Measurements from ENCODE around the gene OIT3.
"Not testable (repeated sequence)": the region's sequence is repeated elsewhere in the genome, so short reads cannot be mapped to it uniquely, and the experiment has no call there.

Gene OIT3

DNA sequence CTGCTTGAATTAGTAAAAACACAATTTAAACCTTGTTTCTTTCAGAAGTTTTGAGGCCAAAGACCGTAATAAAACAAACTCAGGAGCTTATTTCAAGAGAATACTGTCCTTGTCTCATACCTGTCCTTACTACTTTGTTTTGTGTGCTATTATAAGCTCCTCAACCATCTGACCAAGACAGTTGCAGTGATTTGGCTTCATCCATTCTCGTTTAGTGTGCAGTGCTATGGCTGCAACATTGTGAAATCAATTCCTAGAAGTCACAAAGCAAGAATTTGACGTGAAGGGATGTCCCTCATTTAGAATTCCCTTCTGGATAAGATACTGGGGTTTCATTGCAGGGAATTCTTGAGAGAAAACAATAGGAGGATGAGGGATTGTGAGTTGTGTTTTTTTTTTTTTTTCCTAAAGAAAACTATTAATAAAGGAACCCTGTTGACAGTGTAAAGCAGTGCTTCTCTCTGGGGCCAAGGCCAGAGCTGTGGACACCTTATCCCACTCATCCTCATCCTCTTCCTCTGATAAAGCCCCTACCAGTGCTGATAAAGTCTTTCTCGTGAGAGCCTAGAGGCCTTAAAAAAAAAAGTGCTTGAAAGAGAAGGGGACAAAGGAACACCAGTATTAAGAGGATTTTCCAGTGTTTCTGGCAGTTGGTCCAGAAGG lies at the start of gene OIT3:
Gene OIT3, plus strand, starts transcription at position 604 of the 663 bp plus-strand sequence. CDS start 60 bp downstream, outside the sequence.
- no peak for ATAC-seq

DNA sequence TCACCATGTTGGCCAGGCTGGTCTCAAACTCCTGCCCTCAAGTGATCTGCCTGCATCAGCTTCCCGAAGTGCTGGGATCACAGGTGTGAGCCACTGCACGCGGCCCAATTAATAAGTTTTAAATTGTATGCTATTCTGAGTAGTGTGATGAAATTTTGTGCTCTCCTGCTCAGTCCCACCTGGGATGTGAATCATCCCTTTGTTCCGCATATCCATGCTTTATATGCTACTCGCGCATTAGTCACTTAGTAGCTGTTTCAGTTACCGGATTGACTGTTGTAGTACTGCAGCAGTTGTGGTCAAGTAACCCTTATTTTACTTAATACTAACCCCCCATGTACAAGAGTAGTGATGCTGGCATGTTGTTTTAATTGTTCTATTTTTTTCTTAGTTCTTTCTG lies 47.3 kb upstream of the OIT3 start:
- ATAC-seq = peak in 1 of 2 donors; percentile 35

DNA sequence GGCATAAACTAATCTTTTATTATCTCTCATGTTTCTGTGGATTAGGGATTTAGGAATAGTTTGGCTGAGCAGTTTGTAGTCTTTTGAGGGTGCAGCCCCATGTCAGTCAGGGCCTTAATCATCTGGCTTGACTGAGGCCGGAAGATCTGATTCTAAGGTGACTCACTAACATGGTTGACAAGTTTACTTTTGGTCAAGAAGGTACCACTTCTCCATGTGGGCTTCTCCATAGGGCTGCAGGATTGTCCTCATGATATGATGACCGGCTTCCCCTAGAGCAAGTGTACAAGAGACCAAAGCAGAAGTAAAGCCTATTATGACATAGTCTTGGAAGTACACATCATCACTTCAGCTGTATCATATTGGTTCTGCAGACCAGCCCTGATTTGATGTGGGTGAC lies 45.9 kb upstream of the OIT3 start:
- no peak for ATAC-seq

DNA sequence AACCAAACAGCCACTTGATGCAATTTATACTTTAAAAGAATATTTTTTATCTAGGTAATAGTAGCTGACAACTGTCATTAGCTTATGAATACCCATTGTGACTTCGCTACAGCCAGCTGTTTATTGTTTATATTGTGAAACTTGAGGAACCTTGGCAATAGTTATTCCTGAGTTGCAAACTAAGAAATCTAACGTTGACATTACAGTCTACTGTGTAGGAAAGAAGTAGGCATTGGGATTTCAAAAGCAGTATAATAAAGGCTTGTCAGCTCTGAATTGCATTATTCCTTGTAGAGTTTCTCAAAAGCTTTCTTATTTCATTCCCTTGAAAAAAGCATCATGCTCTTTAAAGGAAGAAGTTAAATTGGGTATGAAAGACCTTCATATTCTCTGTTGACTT lies 42.7 kb upstream of the OIT3 start:
- no peak for ATAC-seq

DNA sequence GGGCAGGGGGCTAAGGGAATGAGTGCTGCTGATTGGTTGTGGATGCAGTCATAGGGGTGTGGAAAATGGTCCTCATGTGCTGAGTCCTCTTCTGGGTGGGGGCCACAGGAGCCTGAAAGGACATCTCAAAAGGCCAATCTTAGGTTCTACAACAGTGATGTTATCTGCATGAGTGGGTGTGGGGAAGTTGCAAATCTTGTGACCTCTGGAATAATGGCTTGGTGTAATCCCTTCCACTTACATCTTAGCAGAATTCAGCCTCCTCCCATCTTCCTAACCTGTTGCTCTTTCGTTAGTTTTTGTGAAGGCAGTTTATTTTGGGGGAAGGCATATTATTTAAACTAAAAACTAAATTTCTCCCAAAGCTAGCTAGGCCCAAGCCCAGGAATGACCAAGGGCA lies 42.0 kb upstream of the OIT3 start:
- ATAC-seq = no peak

DNA sequence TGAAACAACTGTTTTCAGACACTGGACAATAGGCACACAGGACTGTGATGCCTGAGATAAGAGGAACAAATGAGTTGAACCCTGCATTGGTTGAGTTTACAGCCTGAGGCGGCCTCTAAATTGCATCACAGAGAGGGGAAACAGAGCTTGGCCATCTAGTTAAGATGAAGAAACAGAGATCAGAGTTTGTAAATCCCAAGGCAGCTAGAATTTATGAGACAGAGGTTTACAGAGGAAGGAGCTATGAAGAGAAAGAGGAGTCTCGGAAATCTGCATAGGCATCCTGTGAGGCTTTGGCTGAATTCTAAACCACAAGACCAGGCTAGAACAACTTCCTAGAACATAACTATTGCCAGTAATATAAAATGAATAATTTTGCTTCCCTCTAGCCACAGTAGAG lies 41.0 kb upstream of the OIT3 start:
- ATAC-seq = no peak

DNA sequence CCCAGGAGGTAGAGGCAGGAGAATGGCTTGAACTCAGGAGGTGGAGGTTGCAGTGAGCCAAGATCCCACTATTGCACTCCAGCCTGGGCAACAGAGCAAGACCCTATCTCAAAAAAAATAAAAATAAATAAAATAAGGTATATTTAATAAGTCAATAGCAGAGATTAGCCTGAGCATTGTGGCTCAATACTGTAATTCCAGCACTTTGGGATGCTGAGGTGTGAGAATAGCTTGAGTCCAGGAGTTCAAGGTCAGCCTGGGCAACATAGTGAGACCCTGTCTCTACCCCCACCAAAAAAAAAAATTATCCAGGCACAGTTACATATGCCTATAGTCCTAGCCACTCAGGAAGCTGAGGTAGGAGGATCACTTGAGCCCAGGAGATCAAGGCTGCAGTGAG lies 38.4 kb upstream of the OIT3 start:
- no peak for ATAC-seq

DNA sequence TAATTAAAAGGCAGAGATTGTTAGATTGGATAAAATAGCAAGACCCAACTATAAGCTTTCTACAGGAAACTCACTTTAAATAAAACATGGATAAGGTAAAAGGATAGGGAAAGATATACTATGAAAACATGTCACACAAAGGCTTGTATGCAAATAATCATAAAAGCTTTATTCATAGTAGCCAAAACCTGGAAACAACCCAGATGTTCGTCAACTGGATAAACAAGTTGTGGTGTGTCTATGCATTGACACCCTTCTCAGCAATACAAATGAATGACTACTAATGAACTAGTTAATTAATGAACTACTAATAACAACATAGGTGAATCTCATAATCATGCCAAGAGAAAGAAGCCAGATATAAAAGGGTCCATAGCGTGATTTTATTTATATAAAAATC lies 37.7 kb upstream of the OIT3 start:
- ATAC-seq = no peak

DNA sequence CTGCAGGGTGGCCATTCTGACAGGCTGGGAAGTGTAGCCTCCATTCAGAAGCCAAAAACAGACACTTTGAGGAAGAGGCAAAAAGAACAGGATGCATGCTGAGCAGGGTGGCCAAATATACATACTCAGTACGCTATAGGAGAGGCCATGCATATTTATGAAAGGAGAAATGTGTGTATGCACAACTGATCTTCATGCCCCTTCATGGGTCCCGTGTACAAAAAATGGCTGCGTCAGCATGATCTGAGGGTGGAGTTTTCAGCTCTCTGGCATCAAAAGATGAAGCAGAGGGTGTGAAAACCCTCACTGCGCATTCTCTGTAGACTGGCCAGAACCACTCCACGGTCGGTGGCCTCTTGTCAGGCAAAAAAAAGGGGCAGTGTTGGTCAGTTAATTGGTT lies 35.5 kb upstream of the OIT3 start:
- ATAC-seq = no peak

DNA sequence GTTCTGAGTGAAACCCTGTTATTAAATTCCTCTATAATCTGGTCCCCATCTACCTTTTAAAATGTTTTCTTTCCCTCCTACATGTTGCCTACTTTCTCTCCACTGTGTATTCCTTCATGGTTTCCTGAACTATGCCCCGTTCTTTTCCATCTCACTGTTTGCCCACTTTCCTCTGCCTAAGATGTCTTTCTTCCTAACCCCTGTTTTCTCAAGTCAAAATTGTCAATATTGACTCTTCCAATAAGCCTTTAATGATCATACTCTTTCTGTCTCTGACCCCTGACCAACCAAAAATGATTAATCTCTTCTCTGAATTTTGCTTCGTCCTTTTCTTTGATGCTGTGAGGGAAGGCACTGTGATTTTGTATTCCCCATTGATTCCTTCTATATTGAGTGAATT lies 30.6 kb upstream of the OIT3 start:
- no peak for ATAC-seq

DNA sequence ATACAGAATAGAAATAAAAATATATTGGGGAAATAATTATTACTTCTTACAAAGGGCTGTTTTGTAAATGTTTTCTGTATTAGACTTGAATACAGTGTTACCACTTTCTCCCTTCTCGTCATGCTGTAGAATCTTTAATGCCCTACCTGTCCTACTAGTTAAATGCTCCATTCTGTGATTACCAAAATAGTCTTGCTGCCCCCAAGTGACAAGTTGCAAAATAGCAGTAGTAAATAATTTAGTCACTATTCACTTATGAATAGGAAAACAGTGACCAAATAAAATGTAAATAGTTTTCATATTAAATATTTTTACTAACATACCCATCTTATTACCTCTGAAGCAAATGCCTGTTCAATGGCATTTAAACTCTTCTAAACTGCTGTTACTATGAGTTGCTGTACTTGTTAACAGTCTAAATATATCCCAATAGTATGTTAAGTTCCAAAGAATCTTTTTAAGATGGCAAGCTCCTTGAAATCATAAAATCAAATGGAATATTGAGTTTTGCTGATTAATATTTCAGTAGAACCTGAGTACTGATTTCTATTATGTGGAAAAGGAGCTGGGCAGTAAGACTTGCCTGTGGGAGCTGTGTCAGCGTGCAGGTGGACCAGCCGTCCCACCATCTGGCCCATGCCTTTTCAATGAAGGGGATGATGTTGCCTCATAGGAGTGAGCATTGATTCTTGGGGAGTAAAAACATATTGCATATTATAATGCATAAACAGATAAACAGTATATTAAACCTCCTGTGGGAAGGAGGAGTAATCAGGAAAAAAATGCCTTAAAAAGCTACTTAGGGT lies 18.1 kb upstream of the OIT3 start:
- no peak for ATAC-seq

DNA sequence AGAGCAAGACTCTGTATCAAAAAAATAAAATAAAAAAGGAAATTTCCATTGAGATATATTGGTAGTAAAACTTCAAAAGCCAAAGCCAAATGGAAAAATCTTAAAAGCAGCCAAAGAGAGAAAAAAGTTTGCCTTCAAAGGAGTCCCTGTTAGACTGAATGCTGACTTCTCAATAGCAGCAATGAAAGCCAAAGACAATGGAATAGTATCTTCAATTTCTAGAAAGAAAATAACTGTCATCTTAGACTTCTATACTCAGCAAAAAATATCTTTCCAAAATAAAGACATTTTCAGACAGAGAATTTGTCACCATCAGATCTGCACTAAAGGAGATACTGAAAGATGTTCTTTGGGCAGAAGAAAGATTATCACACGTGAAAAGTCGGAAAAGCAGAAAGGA lies 14.3 kb upstream of the OIT3 start:
- ATAC-seq = no peak

DNA sequence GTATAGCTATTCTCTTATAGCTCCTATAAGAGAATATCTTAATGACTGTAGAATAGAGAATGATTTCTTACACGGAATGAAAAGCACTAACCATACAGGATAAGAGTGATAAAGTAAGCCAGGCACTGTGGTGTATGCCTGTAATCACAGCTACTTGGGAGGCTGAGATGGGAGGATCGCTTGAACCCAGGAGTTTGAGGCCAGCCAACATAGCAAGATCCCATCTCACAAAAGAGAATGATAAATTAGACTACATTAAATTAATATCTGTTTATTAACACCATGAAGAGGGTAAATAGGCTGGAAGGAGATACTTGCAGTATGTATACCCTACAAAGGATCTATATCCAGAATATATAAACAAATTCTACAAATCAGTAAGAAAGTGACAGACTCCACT lies 12.2 kb upstream of the OIT3 start:
- ATAC-seq = no peak

DNA sequence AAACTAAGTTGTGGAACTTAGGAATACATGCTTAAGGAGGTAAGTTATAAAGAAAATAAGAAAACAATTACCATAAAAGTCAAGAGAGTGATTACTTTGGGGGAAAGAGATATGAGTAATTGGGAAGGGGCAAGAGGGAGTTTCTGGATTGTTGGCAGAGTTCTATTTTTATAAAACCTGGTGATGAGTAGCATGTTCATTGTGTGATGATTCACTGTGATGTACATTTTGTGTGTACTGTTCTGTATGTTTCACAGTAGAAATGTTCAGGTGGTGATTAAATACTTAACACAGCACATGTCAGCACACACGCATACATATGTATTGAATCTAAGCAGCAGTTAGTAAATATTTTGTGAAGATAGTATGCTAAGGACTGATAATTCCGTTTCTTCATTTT lies 9.7 kb upstream of the OIT3 start:
- no peak for ATAC-seq

DNA sequence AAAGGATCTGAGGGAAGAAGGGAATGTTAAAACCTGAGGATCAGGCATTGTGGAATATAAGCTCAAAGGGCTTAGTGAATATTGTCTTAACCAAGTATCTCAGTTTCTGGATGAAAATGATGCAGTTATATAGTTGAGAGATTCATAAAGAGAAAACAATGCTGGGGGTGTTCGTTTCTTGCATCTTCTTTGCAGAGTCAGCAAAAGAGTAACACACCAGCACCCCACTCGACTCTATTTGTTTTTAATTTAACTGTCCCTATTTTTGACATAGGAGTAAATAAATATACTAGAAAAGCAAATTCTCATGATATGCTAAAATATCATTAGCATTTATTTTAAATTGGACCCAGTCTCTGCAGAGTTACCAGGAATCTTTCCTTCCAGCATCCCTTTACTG lies 7.6 kb upstream of the OIT3 start:
- no peak for ATAC-seq

DNA sequence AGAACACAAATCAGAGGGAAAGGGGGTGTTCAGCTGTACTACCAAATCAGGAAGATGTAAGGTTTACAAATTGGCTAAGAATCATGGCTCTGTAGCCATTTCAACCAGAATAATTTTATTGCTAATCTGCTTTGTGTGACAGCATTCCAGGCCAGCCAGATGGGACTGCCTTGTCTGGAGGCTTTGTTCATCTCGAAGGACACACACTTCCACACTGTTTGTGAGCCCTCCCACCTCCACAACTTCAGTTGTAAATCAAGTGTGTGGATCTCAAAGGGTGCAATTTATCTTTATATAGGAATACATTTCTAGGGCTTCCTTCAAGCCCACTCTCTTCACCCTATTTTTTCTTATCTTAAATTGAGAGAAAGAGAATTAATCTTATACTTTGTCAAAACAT lies 6.9 kb upstream of the OIT3 start:
- no peak for ATAC-seq

DNA sequence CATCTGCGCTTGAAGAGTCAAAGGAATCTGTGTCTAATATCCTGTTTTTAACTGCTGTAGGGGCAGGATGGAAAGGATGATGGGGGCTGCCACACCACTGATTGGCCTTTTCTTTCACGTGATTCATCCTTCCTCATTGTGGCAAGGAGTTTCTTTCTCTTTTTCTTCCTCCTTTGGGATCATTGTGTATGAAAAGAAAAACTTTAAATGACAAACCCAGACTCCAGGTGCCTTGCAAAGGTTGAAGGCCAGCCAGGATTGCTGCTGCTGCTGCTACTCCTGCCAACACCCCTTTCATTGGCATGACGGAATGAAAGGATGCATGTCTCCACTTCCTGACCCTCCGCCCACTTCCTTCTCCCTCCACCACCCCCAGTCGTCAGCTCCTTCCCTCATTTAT lies 6.5 kb upstream of the OIT3 start:
- ATAC-seq = no peak

DNA sequence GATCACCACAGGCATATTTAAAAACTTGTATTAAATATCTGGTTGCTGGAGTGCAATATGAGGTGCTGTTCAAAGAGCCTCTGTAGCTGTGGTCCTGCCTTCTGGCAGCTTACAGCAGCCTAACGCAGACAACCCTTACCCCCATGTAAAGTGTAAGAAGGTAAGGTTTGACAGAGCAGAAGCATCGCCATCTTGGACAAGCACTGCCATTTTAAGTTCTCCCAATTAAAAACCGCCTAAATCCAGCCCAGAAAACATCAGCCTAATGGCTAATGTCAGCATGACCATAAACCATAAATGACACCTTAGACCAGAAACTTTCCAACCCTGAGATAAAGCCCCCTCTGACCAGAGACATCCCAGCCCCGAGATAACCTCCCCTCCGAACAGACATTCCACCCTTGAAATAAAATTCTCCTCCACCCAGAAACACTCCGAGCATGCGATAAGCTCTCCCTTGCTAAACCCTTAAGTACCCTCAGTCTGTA lies 5.3 kb upstream of the OIT3 start:
- ATAC-seq = no peak

DNA sequence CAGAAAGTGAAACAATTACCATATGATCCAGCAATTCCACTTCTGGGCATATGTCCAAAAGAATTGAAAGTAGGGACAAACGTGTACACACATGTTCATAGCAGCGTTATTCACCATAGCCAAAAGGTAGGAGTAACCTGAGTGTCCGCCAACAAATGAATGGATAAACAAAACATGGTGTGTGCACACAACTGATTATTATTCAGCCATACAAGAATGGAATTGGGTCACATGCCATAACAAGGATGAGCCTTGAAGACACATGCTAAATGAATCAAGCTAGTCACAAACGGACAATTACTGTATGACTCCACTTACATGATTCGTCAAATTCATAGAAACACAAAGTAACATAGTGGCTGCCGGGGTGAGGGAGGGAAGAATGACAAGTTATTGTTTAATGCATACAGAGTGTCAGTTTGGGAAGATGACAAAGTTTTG lies 4.1 kb upstream of the OIT3 start:
- no peak for ATAC-seq

DNA sequence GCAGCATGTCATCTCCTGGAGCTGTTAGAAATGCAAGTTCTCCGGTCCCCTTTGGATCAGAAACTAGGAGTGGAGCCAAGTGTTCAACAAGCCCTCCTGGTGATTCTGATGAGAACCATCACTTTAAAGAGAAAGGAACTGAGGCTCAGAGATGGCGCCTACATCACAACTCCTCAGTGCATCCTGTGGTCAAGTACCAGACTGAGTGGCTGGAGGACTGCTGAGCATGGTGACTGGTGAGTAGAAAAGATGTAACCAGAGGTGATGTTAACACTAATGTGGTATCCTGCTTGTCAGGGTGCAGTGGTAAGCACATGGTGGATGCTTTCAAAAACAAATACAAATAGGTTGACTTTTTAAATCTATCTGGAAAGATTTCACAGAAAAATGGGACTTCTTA lies 3.5 kb upstream of the OIT3 start:
- no peak for ATAC-seq

DNA sequence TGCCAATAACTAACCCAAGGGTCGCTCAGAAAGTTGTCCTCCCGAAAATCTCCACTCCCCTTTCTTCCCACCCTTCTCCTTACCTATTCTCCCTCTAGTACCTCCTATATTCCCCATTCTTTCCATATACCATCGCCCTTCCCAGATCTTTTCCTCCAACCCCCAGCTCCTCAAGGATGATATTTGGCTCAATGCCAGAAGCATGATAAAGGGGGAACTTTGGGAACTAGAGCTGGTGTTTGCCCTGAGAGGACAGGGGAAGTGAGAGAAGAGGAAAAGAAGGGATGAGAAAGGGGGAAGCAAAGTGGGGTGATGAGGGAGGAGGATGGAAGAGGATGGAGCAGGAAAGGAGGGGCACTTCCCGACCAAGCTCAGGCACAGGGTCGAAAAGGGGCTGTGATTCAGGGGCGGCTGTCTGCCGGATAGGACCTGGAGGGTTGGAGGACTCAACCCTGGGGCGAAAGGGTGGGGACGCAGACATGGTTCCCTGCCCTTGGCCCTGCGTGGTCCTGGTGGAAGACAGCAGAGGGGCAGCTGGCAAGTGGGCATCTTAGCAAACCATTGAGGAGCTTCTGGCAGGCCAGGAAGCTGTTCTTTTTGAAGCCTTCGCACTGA lies 1.8 kb downstream of the OIT3 start:
- no peak for ATAC-seq

DNA sequence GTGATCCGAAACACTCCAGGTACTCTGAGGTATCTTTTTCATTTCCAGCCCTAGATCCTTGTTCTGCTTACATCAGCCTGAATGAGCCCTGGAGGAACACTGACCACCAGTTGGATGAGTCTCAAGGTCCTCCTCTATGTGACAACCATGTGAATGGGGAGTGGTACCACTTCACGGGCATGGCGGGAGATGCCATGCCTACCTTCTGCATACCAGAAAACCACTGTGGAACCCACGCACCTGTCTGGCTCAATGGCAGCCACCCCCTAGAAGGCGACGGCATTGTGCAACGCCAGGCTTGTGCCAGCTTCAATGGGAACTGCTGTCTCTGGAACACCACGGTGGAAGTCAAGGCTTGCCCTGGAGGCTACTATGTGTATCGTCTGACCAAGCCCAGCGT lies 5.1 kb downstream of the OIT3 start:
- ATAC-seq = no peak

DNA sequence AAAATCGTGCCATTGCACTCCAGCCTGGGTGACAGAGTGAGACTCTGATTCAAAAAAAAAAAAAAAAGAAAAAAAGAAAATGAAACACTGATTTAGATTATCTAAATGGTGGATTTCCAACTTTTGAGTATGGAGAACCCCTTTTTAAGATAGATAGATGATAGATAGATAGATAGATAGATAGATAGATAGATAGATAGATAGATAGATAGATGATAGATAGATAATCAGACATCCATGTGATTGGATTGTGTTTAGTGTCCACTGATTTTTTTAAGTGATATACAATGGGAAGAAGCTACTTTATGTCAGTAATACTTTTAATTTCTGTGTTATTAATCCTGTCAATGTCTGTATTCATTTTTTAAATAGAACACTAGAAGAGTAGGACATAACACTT lies 6.0 kb downstream of the OIT3 start:
- no peak for ATAC-seq

DNA sequence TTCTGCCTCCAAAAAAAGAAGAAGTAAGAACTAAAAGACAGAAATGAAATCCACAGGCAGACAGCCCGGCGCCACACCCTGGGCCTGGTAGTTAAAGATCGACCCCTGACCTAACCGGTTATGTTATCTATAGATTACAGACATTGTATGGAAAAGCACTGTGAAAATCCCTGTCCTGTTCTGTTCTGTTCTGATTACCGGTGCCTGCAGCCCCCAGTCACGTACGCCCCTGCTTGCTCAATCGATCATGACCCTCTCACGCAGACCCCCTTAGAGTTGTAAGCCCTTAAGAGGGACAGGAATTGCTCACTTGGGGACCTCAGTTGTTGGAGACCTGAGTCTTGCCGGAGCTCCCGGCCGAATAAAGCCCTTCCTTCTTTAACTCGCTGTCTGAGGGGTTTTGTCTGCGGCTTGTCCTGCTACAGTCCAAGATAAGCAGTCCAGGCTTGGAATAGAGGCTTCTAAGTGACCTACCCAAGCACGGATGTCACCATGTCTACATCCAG lies 10.5 kb downstream of the OIT3 start:
- not testable (repeated sequence) for ATAC-seq
